T-helper 1 cell treated with Interleukin-12 subunit alpha and Interleukin-12 subunit beta and Interleukin-4 antibody, amounts not matched to agents 30 μg/mL and 1 μg/mL, for 36 hours (primary cell): Measurements from ENCODE around the gene SYT13.
A peak's percentile ranks its signal among the peaks of the same experiment; 100 is the strongest.

Experiments
- H3K27ac Mint-ChIP-seq: one replicate; pipeline ENCODE4 v1.8.0; 2021; ENCODE audit warnings: mild to moderate bottlenecking, mixed read lengths
- H3K27me3 Mint-ChIP-seq: one replicate; pipeline ENCODE4 v1.8.0; 2021; ENCODE audit warnings: low read depth, mixed read lengths
- H3K36me3 Mint-ChIP-seq: one replicate; pipeline ENCODE4 v1.8.0; 2021; ENCODE audit warnings: low read depth, mixed read lengths
- H3K4me1 Mint-ChIP-seq: one replicate; pipeline ENCODE4 v1.8.0; 2021; ENCODE audit warnings: low read depth, mixed read lengths
- H3K4me3 Mint-ChIP-seq: one replicate; pipeline ENCODE4 v1.8.0; 2021; ENCODE audit warnings: mild to moderate bottlenecking, moderate library complexity, mixed read lengths
- H3K9me3 Mint-ChIP-seq: one replicate; pipeline ENCODE4 v1.8.0; 2021; ENCODE audit warnings: mixed read lengths

The SYT13 gene

GRCh38 chr11:45216031-45216430, 70.1 kb downstream of the SYT13 start:
- Mint-ChIP-seq H3K27me3 (no peaks in the 10 kb centered on the region), H3K4me1 (peaks cover 12% of the 10 kb centered on the region), H3K4me3 (no peak overlapping the region), H3K36me3 (no peaks in the 10 kb centered on the region), H3K9me3 (no peaks in the 10 kb centered on the region), H3K27ac (no peak overlapping the region)

GRCh38 chr11:45215098-45215865, 70.9 kb downstream of the SYT13 start:
- Mint-ChIP-seq H3K9me3 (no peaks in the 10 kb centered on the region), H3K4me1 (peaks cover 12% of the 10 kb centered on the region), H3K36me3 (no peaks in the 10 kb centered on the region), H3K27me3 (no peaks in the 10 kb centered on the region), H3K27ac (peak overlapping the region; percentile 53), H3K4me3 (no peak overlapping the region)

DNA sequence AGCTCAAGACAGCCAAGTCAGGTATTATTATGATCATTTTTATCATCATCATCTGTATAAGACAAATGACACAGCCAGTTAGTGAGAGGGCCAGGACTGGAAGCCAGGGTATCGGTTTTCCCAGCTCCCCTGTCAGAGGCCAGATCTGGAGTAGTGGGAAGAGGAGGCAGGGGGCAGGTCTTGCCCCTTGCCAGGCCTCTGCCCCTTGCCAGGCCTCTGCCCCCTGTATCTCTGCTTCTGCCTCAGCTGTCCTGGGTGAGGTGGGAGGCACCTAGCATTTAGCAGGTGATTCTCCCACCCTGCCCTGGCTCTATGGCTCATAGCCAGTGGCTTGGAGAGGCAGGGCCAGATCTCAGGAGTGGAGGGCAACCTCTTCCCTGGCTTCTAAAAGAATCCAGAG, 72.4 kb downstream of the SYT13 start:
- H3K27me3 Mint-ChIP-seq = no peaks in the 10 kb centered on the region
- H3K27ac Mint-ChIP-seq = no peak overlapping the region
- no peak overlapping the region for H3K4me3 Mint-ChIP-seq
- peaks cover 12% of the 10 kb centered on the region for H3K4me1 Mint-ChIP-seq
- no peaks in the 10 kb centered on the region for H3K9me3 Mint-ChIP-seq
- H3K36me3 Mint-ChIP-seq = no peaks in the 10 kb centered on the region

GRCh38 chr11:45213316-45213665, 72.8 kb downstream of the SYT13 start:
- Mint-ChIP-seq H3K4me1 (peaks cover 12% of the 10 kb centered on the region), H3K4me3 (no peak overlapping the region), H3K27ac (no peak overlapping the region), H3K9me3 (no peaks in the 10 kb centered on the region), H3K36me3 (no peaks in the 10 kb centered on the region), H3K27me3 (no peaks in the 10 kb centered on the region)

DNA sequence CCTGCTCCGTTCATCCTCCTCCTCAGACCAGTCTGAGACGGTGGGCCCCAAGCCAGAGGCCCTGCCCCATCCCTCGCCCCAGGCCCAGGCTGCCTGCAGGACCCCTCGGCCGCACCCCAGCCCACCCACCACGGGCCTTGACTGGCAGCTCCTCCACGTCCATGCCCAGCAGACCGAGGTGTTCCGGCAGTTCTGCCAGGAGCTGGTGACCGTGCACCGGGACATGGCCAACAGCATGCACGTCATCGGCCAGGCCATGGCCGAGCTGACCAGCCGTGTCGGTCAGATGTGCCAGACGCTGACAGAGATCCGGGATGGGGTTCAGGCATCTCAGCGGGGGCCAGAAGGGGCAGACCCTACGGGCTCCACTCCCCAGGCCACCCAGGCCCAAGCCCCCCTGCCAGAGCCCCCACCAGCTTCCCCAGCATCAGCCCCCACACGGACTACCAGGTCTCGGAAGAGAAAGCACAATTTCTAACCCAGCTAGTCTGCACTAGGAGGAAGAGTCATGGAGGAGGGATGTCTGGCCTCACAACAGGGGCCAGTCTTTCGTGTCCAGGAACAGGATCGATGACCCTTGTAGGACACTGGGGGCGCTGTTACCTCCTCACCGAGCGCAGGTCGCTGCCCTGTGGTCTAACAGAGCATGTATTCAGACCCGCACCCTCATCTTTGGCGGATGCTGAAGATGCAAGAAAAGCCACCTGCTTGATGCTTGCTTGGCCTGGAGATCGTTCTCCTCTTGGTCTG, 73.4 kb downstream of the SYT13 start:
- Mint-ChIP-seq H3K27me3 (no peaks in the 10 kb centered on the region), H3K9me3 (no peaks in the 10 kb centered on the region), H3K4me1 (peaks cover 12% of the 10 kb centered on the region), H3K36me3 (no peaks in the 10 kb centered on the region), H3K27ac (no peak overlapping the region), H3K4me3 (no peak overlapping the region)

- Mint-ChIP-seq H3K27ac (no peak overlapping the region), H3K4me3 (no peak overlapping the region), H3K27me3 (no peaks in the 10 kb centered on the region), H3K4me1 (peaks cover 12% of the 10 kb centered on the region), H3K9me3 (no peaks in the 10 kb centered on the region), H3K36me3 (no peaks in the 10 kb centered on the region)
Measured at GRCh38 chr11:45211732-45212131, 74.4 kb downstream of the SYT13 start.

GRCh38 chr11:45210846-45211245, 75.3 kb downstream of the SYT13 start:
- H3K9me3 Mint-ChIP-seq = no peaks in the 10 kb centered on the region
- H3K27ac Mint-ChIP-seq = no peak overlapping the region
- peaks cover 12% of the 10 kb centered on the region for H3K4me1 Mint-ChIP-seq
- H3K4me3 Mint-ChIP-seq = no peak overlapping the region
- no peaks in the 10 kb centered on the region for H3K27me3 Mint-ChIP-seq
- no peaks in the 10 kb centered on the region for H3K36me3 Mint-ChIP-seq

DNA sequence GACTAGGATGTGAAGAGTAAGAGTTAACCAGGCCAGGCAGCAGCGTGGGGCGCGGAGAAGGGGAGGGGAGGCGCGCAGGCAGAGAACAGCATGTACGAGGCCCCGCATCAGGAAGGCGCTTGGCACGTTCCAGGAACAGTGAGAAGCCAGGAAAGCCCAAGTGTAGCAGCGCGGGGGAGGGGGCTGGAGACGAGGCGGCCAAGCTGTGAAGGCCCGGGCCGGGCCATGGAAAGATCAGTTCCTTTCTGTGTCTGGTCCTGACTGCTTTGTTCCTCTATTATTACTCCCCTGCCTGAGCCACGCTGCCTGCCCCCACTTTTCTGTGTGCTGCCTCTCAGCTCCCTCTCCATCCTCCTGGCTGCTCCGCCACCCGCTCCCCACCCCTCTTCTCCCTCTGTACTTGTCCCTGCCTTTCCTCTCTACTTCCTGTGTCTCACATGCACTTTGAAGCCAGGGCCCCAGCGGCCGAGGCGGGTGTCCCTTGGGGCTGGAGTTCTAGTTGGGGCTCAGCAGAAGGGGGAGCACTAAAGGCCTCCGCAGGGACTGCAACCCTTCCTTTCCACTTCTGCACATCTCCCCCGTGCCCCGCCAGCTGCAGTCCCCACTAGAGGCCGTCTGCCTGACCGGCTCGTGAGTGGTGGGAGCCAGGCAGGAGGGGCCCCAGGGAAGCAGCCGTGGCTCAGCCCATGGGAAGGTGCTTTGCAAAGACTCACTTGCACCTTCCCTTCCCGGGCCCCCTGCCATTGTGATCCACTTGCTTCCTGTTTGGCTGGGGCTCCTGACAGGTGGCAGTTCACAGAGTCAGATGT, 76.0 kb downstream of the SYT13 start:
- Mint-ChIP-seq H3K9me3 (no peaks in the 10 kb centered on the region), H3K4me1 (peaks cover 4% of the 10 kb centered on the region), H3K27ac (no peak overlapping the region), H3K36me3 (no peaks in the 10 kb centered on the region), H3K4me3 (no peak overlapping the region), H3K27me3 (no peaks in the 10 kb centered on the region)

DNA sequence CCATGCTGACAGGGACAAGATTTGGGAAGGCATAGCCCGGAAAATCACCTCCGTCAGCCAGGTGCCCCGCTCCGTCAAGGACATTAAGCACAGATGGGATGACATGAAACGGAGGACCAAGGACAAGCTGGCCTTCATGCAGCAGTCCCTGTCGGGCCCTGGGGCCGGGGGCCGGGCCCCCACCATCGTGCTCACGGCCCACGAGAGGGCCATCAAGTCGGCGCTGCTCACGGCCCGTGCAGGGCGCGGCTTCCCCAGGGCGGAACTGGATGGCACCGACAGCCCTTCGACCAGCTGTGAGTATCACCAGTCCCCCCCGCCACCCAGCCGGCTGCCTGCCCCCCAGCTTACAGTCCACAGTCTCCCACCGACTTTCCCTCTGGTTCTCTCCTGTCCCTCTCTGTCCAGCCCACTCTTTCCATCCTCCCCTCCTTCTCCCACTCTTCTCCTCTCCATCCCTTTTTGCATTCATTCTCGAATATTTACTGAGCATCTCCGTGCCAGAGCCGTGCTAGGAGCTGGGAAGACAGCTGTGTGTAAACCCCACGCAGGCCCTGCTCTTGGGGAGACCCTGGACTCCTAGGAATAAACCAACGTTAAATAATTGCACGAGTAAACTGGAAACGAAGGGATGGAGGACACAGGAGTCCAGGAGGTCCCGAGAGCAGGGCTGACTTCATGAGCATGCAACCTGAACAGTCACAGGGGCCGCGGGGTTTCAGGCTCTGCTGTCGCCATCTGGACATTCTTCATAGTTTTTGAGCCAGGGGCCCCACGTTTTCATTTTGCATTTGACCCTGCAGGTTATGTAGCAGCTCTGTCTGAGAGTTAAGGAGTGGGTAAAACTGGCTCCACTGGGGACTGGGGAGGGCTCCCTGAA, 76.9 kb downstream of the SYT13 start:
- Mint-ChIP-seq H3K4me1 (no peaks in the 10 kb centered on the region), H3K27ac (no peak overlapping the region)

DNA sequence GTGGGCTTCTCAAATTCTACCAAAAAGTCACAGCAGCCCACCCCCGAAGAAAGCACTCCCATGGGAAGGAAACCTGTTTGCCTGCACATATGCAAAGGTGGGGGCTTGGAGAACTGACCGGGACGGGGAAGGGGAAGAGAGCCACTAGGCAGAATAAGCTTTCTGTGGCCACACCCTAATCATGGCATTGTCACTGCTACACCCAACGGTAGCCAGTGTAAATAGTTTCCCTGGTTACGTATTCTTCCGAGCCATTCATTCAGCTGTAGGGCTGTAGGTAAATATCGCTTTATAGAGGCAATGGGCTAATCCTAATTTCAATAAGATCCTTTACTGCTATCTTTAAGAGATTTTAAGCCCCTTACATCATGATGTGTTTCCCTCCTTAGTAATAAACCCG, 78.0 kb downstream of the SYT13 start:
- H3K27ac Mint-ChIP-seq = no peak overlapping the region
- no peaks in the 10 kb centered on the region for H3K9me3 Mint-ChIP-seq
- no peak overlapping the region for H3K4me3 Mint-ChIP-seq
- no peaks in the 10 kb centered on the region for H3K36me3 Mint-ChIP-seq
- H3K4me1 Mint-ChIP-seq = no peaks in the 10 kb centered on the region
- H3K27me3 Mint-ChIP-seq = no peaks in the 10 kb centered on the region

More for the DNA sequence above, 76.9 kb downstream of the SYT13 start:
- Mint-ChIP-seq H3K4me3 (no peak overlapping the region), H3K27me3 (no peaks in the 10 kb centered on the region), H3K36me3 (no peaks in the 10 kb centered on the region), H3K9me3 (no peaks in the 10 kb centered on the region)

- Mint-ChIP-seq H3K36me3 (no peaks in the 10 kb centered on the region), H3K27me3 (no peaks in the 10 kb centered on the region), H3K9me3 (no peaks in the 10 kb centered on the region), H3K27ac (no peak overlapping the region), H3K4me3 (no peak overlapping the region), H3K4me1 (no peaks in the 10 kb centered on the region)
Measured at GRCh38 chr11:45205978-45206377, 80.2 kb downstream of the SYT13 start.

DNA sequence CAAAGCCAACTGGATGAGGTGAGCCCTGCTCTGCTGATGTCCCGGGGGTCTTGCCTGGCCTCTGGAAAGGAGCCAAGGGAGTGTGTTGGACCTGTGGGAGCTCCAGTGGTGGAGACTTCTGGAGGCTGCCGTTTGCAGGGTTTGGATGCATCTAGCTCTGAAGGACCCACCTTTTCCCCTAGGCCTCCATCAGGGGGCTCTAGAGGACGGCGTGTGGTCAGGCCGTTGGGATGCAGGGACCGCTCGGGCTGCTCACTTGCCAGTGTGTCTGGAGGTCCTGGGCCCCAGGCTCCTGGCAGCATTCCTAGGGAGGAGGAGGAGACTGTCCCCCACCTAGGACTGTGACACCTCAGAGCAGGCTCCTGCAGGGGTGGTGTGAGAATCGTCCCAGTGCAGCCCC, 81.4 kb downstream of the SYT13 start:
- no peak overlapping the region for H3K27ac Mint-ChIP-seq
- no peaks in the 10 kb centered on the region for H3K27me3 Mint-ChIP-seq
- H3K36me3 Mint-ChIP-seq = no peaks in the 10 kb centered on the region

GRCh38 chr11:45193695-45194094, 92.4 kb downstream of the SYT13 start:
- H3K9me3 Mint-ChIP-seq = no peaks in the 10 kb centered on the region
- H3K4me3 Mint-ChIP-seq = no peak overlapping the region
- no peak overlapping the region for H3K27ac Mint-ChIP-seq
- H3K4me1 Mint-ChIP-seq = no peaks in the 10 kb centered on the region
- no peaks in the 10 kb centered on the region for H3K27me3 Mint-ChIP-seq
- no peaks in the 10 kb centered on the region for H3K36me3 Mint-ChIP-seq

More for the DNA sequence above, 81.4 kb downstream of the SYT13 start:
- Mint-ChIP-seq H3K4me1 (no peaks in the 10 kb centered on the region), H3K9me3 (no peaks in the 10 kb centered on the region), H3K4me3 (no peak overlapping the region)
